Skeletal muscle satellite cell (primary cell): ENCODE results near the gene ARRB1.

Source experiments
- H3K27me3 ChIP-seq: 2 replicates; pipeline ENCODE4 v1.7.0; 2013; ENCODE audit warnings: low read length; ENCODE audit not compliant: control insufficient read depth, insufficient read depth
- H3K36me3 ChIP-seq: 2 replicates; pipeline ENCODE4 v1.7.0; 2013; ENCODE audit warnings: mild to moderate bottlenecking, control low read depth, low read length; ENCODE audit not compliant: insufficient read depth
- H3K4me1 ChIP-seq: 2 replicates; pipeline ENCODE4 v1.7.0; 2013; ENCODE audit warnings: low read length; ENCODE audit not compliant: control insufficient read depth, insufficient read depth
- H3K4me2 ChIP-seq: 2 replicates; pipeline ENCODE4 v1.7.0; 2013; ENCODE audit warnings: mild to moderate bottlenecking, low read length
- H3K4me3 ChIP-seq: 2 replicates; pipeline ENCODE4 v1.7.0; 2013; ENCODE audit warnings: low read length
- H3K9ac ChIP-seq: 2 replicates; pipeline ENCODE4 v1.7.0; 2013; ENCODE audit warnings: mild to moderate bottlenecking, low read depth, low read length, moderate library complexity
- H3K9me3 ChIP-seq: replicated peaks from 2 replicates; pipeline ENCODE4 v1.7.0; 2013; ENCODE audit warnings: mild to moderate bottlenecking, control low read depth, low read length

Gene ARRB1

DNA sequence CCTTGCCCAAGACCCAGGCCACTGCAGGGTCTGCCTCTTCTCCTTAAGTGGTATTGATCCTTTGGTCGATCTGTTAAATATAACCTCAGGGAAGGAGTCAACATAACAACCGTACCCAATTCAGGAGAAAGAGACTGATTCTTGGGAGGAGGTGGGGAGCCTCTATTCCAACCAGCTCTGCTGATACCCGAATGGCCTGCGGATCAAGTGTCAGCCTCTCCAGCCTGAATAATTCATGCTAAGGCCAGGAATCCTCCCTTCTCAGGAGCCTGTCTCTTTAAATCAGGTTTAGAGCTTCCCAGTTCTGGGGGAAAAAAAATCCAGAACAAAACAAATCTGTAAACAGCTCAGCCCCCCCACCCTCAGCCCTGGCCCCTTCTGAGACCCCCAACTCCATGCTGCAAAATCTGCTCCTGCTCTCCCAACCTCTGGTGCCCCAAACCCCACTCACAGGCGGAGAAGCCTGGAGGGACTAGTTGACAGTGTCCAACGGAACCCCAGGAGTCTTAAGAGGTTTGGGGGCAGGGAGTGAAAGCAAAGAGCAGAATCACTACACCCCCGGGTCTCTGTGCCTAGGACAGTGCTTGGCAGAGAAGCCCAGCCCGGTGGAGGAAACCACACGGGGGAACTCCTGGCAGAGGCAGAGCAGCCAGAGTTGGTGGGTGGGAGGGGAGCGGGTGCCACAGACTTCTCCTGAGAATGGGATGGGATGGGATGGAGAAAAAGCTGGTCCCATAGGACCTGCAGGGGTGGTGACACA, 111.8 kb downstream of the ARRB1 start:
- Histone ChIP-seq H3K4me1 (peaks cover 10% of the 10 kb centered on the region), H3K27me3 (peaks cover 84% of the 10 kb centered on the region), H3K9ac (no peak overlapping the region), H3K4me2 (no peak overlapping the region), H3K9me3 (no peaks in the 10 kb centered on the region), H3K36me3 (no peaks in the 10 kb centered on the region), H3K4me3 (no peak overlapping the region)

- H3K4me2 ChIP-seq, result no peak overlapping the region
- no peaks in the 10 kb centered on the region for H3K9me3 ChIP-seq
- H3K27me3 ChIP-seq, result peaks cover 75% of the 10 kb centered on the region
- no peak overlapping the region for H3K9ac ChIP-seq
- H3K4me3 ChIP-seq, result no peak overlapping the region
- no peaks in the 10 kb centered on the region for H3K36me3 ChIP-seq
- peaks cover 10% of the 10 kb centered on the region for H3K4me1 ChIP-seq
Measured at GRCh38 chr11:75238595-75239440, 112.6 kb downstream of the ARRB1 start.

DNA sequence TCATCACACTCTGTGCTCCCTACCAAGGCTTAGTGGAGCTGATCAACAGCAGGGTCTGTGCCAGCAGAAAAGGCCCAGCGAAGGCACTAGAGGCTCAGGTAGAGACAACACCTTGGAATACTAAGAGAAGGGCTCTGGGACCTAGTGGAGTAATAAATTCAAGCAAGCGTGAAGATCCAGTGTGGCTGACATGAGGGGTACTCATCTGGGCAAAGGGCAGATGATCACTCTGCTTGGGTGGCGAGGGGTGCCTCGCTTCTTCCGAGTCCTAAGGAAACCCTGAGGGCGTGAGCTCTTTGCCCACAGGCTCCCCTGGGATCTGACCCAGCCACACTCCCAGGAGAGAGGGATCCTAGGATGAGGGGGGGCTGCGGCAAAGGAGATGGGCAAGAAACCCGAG, 114.4 kb downstream of the ARRB1 start:
- Histone ChIP-seq H3K9ac (no peak overlapping the region), H3K27me3 (peaks cover 59% of the 10 kb centered on the region), H3K36me3 (no peaks in the 10 kb centered on the region), H3K4me2 (no peak overlapping the region), H3K4me1 (peaks cover 8% of the 10 kb centered on the region), H3K9me3 (no peaks in the 10 kb centered on the region), H3K4me3 (no peak overlapping the region)

DNA sequence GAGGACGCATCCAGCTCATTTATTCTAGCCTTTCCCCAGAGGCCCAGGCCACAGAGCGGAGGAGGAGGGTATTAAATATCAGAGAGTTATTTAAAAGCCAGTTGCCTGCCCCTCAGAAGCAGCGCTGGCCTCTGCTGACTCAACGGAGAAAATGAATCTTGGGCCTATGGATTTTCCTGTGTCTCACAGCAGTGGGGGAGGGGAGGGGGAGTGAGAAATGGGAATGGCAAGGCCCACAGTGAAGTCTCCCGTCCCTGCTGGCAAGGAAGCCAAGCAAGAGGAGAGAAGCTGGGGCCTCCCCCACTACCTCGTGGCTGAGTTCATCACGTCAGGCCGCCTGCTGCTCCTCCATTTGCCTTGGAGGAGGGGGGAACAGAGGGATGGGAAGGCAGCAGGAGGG, 115.4 kb downstream of the ARRB1 start:
- no peak overlapping the region for H3K4me2 ChIP-seq
- H3K4me3 ChIP-seq, result no peak overlapping the region
- H3K27me3 ChIP-seq, result peaks cover 53% of the 10 kb centered on the region
- H3K36me3 ChIP-seq, result no peaks in the 10 kb centered on the region
- H3K9ac ChIP-seq, result no peak overlapping the region
- peaks cover under 1% of the 10 kb centered on the region for H3K4me1 ChIP-seq
- H3K9me3 ChIP-seq, result no peaks in the 10 kb centered on the region

DNA sequence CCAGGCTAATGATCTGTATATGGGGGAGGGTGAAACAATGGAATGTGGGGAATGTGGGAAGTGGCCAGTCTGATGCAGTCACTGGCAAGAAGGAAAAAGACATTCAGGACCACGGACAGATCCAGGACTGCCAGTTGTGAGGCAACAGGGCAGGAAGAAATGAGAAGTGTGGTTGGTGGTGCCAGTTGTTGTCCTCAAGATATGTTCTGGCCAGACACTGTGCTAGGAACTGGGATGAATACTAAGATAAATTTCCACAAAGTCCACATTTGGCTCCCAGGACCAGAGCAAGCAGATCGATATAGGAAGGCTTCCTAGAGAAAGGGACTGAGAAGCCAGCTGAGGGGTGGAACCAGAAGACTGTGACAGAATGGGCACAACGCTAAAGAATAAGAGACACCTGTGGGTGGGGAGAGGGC, 117.7 kb downstream of the ARRB1 start:
- Histone ChIP-seq H3K36me3 (no peaks in the 10 kb centered on the region), H3K4me1 (no peaks in the 10 kb centered on the region), H3K9me3 (no peaks in the 10 kb centered on the region), H3K4me2 (no peak overlapping the region), H3K27me3 (peaks cover 37% of the 10 kb centered on the region), H3K9ac (no peak overlapping the region), H3K4me3 (no peak overlapping the region)

GRCh38 chr11:75230621-75231020, 120.8 kb downstream of the ARRB1 start:
- Histone ChIP-seq H3K9me3 (no peaks in the 10 kb centered on the region), H3K36me3 (no peaks in the 10 kb centered on the region), H3K4me2 (no peak overlapping the region), H3K4me1 (no peaks in the 10 kb centered on the region), H3K9ac (no peak overlapping the region), H3K27me3 (peaks cover 22% of the 10 kb centered on the region), H3K4me3 (no peak overlapping the region)

- H3K4me2 ChIP-seq, result no peak overlapping the region
- H3K9ac ChIP-seq, result no peak overlapping the region
- H3K36me3 ChIP-seq, result no peaks in the 10 kb centered on the region
- no peaks in the 10 kb centered on the region for H3K4me1 ChIP-seq
- no peaks in the 10 kb centered on the region for H3K9me3 ChIP-seq
- H3K27me3 ChIP-seq, result peaks cover 25% of the 10 kb centered on the region
- no peak overlapping the region for H3K4me3 ChIP-seq
Measured at GRCh38 chr11:75229466-75229865, 122.0 kb downstream of the ARRB1 start.

- Histone ChIP-seq H3K9me3 (no peaks in the 10 kb centered on the region), H3K4me2 (no peak overlapping the region), H3K4me3 (no peak overlapping the region), H3K4me1 (no peaks in the 10 kb centered on the region), H3K36me3 (no peaks in the 10 kb centered on the region), H3K9ac (no peak overlapping the region), H3K27me3 (peaks cover 40% of the 10 kb centered on the region)
Measured at GRCh38 chr11:75225794-75226193, 125.7 kb downstream of the ARRB1 start.

GRCh38 chr11:75223954-75224643, 127.4 kb downstream of the ARRB1 start:
- H3K36me3 ChIP-seq, result no peaks in the 10 kb centered on the region
- H3K9me3 ChIP-seq, result no peaks in the 10 kb centered on the region
- no peak overlapping the region for H3K4me2 ChIP-seq
- H3K4me1 ChIP-seq, result no peaks in the 10 kb centered on the region
- H3K9ac ChIP-seq, result no peak overlapping the region
- H3K4me3 ChIP-seq, result no peak overlapping the region
- H3K27me3 ChIP-seq, result peaks cover 40% of the 10 kb centered on the region

GRCh38 chr11:75219869-75220268, 131.6 kb downstream of the ARRB1 start:
- Histone ChIP-seq H3K9ac (no peak overlapping the region), H3K9me3 (no peaks in the 10 kb centered on the region), H3K4me3 (no peak overlapping the region), H3K27me3 (peaks cover 33% of the 10 kb centered on the region), H3K4me2 (no peak overlapping the region), H3K4me1 (no peaks in the 10 kb centered on the region), H3K36me3 (no peaks in the 10 kb centered on the region)

GRCh38 chr11:75214843-75215242, 136.6 kb downstream of the ARRB1 start:
- Histone ChIP-seq H3K27me3 (peaks cover 26% of the 10 kb centered on the region), H3K4me1 (no peaks in the 10 kb centered on the region)

More at GRCh38 chr11:75214843-75215242, 136.6 kb downstream of the ARRB1 start:
- Histone ChIP-seq H3K9ac (no peak overlapping the region), H3K9me3 (no peaks in the 10 kb centered on the region), H3K36me3 (no peaks in the 10 kb centered on the region), H3K4me3 (no peak overlapping the region), H3K4me2 (no peak overlapping the region)
